Fibroblast of skin of scalp (primary cell): ENCODE results near the gene DPP7.
A peak's percentile ranks its signal among the peaks of the same experiment; 100 is the strongest.
"Not testable (repeated sequence)": the region's sequence is repeated elsewhere in the genome, so short reads cannot be mapped to it uniquely, and the experiment has no call there.

Source experiments
- DNase-seq: peaks from one replicate; pipeline ENCODE4 v3.0.0-alpha.2; 2013

Gene DPP7

DNA sequence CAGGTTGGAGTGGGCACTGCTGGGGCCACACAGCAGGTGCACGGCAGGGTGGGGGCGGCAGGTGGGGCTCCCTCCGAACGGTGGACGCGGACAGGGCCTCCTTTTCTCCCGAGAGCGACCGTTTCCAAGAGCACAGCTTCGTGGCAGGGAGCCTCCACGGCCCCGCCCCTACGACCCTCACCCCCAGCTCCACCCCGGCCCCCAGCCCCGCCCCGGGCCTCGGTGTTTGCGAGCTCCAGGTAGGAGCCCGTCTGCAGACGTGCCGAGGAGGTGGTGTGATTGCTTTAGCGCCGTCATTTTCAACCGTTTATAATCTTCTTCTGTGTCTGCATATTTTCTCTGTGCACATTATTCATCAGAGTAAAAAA, 33.2 kb upstream of the DPP7 start:
- no peak for DNase-seq

DNA sequence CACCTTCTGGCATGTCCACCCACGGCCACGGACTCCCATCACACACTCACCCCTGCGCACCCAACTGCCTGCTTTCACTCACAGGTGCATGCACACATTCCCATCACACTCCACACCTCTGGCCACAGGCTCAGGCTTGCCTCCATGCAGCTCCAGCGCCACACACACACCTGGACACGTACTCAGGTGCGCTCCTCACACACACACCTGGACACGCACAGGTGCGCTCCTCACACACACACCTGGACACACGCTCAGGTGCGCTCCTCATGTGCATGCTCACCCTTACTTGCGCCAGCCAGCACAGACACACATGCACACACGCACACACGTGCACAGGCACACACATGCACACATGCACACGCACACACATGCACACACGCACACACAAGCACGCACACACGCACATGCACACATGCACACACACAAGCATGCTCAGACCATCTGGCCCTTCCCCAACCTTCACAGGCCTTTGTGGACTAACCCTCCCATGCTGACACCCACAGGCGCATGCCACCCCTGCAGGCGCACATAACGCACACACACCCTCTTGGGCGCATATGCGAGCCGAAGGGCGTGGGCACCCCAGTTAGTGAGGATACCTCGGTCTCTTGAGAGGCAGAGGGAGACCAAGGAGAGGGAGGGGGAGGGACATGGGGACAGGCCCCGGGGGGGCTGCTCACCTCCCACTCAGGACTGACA, 32.7 kb upstream of the DPP7 start:
- no peak for DNase-seq

DNA sequence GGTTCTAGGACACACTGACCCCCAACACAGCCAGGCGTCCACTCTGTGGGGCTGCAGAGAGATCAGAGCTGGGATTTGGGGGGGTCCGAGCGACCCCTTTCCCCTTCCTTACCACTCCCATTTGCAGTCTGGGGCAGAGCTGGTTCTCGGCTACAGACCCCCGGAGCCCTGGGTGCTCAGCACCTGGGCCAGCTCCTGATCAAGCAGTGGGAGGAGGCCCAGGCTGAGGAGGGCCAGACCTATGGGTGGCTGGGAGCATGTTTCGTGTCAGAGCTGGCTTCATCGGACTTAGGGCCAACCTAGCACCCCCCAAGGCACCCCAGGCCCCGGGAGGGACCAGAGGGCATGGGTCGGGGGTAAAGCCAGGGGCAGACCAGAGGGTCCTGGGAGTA, 32.0 kb upstream of the DPP7 start:
- no peak for DNase-seq

DNA sequence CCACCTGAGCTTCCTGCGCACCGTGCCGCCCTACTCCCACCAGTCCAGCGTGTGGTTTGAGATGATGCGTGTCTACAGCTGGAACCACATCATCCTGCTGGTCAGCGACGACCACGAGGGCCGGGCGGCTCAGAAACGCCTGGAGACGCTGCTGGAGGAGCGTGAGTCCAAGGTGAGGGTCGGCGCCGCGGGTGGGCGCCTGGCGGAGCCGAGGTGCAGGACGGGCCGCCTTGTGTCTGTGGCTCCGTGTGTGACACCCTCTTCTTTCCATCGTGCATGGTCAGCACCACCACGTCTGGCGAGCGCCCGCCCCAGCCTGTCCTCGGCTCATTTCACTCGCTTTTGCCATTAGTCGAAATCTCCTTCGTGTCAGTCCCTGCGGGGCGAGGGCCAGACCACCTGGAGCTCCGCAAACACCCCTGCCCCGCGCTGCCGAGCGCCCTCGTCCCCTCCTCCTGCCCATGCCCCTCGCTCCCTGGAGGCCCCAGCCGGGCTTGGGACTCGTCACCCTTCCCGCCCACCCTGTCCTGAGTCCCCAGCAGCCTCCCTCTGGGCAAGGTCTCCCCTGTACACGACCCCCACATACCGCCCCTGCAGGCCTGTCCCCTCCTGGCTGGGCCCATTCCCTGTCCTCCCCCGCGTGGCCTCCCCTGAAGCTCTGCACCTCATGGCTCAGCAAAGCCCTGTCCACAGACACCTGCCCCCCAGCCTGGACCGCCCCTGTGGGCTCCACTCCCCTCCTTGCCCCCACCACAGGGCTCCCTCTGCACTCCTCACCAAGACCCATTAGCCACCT, 31.4 kb upstream of the DPP7 start:
- no peak for DNase-seq

DNA sequence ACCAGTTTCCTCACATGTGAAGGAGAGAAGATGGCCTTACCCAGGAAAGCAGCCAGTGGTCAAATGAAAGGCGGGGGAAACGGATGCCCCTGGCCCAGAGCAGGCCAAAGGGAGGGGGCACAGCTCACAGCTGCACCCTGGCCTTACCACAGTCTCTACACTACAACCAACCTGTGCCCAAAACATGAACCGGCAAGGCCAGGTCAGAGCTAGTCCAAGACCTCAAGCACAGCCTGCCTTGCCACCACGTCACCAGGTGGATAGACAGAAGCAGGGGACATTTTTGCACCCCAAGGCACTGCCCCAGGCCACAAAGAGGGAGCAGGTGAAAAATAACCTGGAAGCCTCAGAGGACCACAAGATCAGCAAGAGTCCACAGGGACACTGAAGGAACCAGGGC, 28.9 kb upstream of the DPP7 start:
- no peak for DNase-seq

DNA sequence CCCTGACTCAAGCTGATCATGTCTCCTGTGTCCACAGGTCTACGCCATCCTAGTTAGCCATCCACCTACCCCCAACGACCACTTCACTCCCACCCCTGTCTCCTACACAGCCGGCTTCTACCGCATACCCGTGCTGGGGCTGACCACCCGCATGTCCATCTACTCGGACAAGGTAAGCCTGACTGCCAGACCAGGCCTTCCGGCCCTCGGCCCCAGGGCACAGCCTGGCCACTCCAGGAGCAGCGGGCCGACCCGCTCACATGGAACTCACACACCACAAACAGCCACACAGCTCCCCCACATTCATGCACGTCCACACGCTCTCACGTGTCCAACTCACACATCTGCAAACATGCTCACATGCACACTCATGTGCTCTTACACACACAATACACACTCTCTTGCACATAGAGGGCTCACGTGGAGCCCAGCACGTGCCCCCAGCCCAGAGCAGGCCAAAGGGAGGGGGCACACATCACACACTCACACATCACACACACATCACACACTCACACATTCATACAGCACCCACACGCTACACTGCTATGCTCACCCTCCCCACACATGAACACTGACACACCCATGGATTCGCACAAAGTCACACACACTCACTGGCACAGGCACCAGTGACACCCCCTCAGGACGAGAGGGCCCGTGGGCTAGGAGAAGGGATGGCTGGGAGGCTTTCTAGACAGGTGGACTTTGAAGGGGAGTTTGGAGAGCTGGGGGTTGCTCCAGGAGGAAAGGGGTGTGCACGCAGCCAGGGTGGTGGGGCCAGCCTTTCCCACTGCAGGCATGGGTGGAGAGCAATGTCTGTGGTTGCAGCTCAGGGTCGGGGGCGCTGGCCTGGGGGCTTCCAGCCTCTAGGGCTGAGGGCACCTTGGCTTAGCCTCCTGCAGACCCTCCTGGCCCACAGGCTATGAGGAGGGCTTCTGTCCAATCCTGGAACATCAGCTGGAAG, 27.7 kb upstream of the DPP7 start:
- no peak for DNase-seq

DNA sequence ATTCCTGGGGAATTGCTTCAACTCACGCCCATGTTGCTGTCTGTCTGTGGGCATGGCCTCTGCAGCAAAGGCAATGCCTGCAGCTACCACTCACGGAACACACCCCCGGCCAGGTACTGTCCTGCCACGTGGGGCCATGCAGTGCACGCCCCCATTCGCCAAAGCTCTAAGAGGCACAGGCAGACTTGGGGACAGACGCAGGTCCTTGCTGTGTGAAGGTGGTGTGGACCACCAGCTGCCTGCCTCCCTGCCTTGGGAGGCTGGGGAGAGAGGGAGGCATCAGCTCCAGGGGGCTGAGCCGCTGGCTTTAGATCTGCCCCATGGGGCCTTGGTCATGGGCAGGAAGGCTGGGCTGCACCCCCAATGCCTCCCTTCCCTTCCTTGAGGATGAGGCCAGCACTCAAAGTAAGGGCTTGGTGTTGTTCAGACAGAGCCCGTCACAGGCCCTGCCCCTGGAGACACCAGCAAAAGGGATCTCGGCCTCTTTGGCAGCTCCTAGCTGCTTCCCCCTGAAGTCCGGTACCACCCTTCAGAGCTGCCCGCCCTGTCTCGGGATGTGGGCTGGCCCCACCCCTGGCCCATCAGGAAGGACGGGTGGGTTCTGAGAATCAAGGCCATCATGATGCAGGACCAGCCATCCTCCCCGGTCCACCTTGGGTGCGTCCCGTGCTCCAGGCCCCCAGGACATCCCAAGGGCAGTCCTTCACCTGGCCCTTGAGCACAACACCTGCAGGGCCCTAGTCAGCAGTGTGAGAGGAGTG, 26.7 kb upstream of the DPP7 start:
- DNase-seq, result no peak

DNA sequence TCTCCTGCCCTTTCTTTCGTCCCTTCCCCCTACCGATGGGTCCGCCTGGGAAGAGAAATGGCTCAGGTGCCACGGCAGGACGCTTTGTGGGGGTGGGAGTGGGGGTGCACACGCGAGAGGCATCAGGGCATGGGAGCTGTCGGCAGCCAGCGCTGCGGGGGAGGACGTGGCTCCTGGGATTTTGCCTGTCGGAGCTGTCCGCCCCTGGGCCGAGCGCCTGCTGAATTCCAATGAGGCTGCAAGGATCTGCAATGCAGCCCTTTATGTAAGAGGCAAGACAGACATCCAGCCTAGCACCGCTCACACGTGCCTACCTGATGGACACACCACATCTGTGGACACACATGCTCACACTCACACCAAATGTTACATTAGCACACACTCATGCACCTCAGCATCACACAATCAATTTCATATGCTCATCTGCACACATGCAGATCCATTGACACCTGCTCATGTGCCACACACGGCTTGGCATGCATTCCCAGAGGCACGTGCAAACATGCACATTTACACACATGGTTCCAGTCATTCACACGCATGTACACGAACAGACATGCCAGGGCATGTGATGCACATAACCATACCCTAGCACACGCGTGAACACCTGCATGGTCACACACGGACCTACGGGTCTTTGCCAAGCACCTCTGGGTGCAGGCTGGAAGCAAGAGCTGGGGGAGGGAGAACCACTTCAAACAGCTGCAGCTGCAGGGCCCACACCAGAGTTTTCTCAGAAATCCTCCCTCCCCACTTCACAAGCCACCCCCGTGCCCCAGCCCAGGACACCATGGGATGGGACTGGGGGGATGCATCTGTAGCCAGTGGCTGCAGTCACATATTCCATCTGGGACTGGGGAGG, 25.8 kb upstream of the DPP7 start:
- DNase-seq, result no peak

DNA sequence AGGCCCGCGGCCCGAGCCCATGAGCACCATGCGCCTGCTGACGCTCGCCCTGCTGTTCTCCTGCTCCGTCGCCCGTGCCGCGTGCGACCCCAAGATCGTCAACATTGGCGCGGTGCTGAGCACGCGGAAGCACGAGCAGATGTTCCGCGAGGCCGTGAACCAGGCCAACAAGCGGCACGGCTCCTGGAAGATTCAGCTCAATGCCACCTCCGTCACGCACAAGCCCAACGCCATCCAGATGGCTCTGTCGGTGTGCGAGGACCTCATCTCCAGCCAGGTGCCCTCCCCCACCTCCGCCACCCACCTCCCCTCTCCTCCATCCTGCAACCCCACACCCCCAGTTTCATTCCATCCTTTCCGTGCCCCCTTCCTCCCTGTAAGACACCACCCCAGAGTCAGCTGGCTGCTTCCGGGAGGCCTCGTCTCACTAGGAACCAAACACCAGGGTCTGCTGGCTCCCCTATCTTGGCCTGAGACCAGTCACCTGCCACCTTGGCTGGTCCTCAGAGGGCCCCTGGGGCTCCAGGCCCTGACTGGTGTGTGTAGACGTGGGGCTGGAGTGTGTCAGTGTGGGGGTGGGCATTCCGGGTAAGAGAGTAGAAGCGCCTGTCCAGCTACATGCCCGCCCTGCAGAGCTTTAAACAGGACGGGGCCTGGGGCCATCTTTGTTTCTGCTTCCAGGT, 25.1 kb upstream of the DPP7 start:
- DNase-seq, result no peak

DNA sequence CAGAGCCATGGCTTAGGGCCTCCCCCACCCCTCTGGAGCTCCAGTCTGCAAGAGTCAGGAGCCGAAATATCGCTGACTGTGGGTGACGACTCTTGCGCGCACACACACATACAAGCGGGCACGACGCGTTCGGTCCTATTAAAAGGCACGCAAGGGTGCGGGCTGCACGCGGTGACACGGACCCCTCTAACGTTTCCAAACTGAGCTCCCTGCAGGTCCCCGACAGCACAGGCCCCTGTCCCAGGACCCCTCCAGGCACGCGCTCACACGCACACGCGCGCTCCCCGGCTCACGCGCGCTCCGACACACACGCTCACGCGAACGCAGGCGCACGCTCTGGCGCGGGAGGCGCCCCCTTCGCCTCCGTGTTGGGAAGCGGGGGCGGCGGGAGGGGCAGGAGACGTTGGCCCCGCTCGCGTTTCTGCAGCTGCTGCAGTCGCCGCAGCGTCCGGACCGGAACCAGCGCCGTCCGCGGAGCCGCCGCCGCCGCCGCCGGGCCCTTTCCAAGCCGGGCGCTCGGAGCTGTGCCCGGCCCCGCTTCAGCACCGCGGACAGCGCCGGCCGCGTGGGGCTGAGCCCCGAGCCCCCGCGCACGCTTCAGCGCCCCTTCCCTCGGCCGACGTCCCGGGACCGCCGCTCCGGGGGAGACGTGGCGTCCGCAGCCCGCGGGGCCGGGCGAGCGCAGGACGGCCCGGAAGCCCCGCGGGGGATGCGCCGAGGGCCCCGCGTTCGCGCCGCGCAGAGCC, 24.4 kb upstream of the DPP7 start, which contains the start of gene GRIN1:
GRIN1 (plus strand) TSS at position 433 of the 746 bp plus-strand sequence. CDS start 333 bp downstream, outside the sequence.
- DNase-seq, result peak; percentile 41

DNA sequence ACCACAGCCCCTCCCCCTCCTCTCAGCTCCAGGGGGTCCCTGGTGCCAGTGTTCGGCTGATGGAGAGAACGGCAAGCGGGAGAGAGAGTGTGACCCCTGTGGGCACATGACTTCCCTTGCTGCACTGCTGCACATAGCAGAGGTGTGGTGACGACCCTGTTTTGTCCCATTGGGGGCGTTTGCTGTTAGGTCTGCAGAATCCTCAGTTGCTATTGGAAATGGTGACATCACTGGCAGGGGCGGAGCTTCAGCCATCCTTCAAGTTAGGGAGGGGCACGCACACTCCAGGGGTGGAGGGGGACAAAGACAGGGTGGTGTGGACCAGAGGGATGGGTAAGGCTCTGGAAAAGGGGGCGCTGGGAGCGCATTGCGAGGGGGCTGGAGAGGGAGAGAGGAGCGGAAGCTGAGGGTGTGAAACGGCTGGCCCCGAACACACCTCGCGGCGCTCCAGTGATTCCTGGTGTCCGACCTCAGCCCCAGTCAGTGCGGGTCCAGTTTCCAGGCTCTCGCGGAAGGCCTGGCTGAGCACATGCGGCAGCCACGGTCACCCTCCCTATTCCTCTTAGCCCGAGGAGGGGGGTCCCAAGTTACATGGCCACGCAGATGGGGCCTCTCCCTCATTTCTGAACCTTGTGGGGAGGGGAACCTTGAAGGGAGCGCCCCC, 23.7 kb upstream of the DPP7 start:
- no peak for DNase-seq

DNA sequence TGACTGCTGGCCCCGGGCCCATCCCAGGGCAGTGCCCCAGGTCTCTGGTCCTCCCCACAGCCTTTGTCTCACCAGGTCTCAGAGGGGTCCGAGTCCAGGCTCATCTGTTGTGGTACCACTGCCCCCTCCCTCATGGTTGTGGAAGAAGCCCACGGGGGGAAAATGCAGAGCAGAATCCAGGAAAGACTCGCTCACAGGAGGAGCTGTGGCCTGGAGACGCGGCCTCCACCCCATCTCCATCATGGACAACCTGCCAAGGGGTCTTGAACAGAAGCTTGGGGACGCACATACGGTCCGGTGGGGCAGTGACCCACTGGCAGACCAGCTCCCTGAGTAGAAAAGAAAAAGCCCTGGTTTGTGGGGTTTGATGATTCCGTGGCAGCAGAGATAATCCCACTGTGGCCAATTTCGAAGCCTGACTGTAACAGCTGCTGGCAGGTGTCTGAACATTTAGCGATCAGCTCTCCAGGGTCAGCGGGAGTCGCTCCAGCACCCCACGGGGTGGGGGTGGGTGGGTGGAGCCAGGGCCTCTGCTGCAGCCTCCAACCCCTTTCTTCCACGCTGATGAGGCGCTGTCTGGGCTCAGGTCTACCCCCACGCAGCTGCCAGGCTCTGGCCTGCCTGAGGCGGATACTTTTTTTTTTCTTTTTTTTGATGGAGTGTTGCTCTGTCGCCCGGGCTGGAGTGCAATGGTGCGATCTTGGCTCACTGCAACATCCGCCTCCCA, 22.5 kb upstream of the DPP7 start:
- no peak for DNase-seq

DNA sequence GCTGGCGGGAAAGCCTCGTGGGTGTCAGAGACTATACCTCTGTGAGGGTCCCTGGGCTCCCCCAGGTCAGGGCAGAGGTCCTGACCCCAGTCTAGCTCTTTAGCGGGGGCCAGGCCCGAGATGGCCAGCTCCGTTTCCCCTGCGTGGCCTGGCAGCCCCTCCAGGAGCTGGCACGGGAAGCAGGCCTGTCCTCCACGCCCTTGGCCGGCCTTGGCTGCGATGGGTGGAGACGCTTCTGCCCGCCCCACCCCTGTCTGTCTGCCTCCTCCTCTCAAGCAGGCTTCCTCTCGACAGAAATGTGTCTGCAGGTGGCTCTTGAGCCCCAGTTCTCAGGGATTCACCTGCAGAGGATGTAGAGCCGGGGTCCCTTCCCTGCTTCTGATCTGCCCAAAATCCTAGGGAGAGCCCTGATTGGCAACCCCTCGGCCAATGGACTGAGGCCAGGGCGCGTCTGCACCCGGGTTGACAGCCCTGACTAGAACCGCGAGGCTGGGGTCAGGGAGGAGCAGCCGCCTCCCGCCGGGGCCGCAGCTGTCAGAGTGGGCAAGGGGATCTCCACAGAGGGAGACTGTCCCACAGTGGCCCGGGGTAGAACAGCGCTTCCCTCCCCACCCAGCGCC, 21.8 kb upstream of the DPP7 start:
- no peak for DNase-seq

DNA sequence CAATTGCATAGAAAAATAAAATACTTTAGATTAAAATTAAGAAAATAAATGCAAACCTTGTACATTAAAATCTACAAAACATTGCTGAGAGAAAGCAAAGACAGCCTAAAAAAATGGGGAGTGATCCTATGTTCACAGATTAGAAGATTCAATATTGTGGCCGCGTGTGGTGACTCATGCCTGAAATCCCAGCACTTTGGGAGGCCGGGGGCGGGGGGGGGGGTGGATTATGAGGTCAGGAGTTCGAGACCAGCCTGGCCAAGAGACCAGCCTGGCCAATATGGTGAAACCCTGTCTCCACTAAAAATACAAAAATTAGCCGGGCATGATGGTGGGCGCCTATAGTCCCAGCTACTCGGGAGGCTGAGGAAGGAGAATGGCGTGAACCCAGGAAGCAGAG, 20.6 kb upstream of the DPP7 start:
- DNase-seq, result not testable (repeated sequence)

DNA sequence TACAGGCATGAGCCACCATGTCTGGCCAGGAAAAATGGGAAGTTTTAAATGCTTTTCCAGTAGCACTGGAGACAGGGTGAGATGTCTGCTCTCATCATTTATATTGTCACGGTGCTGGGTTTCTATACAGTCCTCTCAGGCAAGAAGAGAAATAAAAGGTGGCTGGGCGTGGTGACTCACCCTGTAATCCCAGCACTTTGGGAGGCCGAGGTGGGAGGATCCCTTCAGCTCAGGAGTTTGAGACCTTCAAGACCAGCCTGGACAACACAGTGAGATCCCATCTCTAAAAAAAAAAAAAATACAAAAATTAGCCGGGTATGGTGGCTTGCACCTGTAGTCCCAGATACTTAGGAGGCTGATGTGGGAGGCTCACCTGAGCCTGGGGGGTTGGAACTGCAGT, 19.7 kb upstream of the DPP7 start:
- no peak for DNase-seq

DNA sequence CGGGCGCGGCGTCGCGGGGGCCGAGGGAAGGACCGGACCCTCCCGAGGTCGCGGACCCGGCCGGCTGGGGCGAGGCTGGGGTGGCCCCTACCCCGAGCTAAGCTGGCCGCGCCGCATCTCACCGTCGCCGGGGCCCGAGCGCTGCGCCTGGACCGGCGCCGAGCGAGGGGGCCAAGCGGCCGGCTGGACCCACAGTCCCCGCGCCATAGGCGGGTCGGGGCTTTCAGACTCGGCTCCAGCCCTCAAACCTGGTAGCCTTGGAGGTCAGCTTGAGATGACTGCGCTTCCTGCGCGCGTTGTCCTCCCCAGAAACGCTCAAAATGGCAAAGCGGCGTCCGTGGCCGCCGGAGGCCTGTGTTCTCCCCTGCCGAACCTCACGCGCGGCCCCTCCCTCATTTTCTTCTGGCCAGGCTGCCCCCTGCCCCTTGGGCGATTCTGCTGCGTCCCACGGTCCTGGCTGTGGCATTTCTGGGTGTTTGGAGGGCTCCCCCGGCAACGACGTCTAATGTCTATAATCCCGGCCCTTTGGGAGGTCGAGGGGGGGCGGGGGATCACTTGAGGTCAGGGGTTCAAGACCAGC, 15.7 kb upstream of the DPP7 start:
- DNase-seq, result no peak

DNA sequence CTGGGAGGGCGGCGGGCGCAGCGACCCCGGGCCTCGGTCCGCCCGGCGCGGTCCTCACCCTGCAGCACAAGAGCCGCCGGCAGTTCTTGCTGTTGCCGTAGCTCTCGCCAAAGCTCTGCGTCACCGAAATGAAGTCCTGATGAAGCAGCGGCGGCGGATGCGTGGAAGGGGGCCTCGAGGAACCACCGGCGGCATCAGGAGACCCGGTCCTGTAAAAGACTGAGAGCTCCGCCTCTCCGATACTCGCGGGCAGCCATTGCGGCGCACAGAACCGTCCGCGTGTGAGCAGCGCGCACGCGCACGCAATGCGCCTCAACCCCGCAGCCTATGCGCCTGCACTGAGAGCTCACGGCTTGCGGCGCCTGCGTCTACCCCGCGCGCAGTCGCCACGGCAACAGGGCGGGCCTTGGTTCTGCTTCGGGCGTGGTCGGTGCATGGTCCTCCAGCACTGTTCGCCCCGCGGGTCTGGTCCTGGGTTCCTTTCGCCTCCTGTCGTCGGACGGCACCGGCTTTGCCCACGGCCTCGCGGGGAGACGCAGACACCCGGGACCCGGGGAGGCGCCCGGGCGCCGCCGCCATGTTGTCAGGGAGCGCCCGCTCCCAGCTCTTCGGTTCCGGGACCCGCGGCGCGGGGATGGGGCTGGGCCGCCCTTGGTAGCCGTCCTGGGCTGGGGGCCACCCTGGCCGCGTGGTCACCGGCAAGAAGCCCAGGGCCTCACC, 15.1 kb upstream of the DPP7 start:
- peak; percentile 92 for DNase-seq
